PFSK-1 (cell line): ENCODE data around the gene FER.

Source experiments
- POLR2AphosphoS5 ChIP-seq: IDR thresholded peaks from 2 replicates; pipeline ENCODE4 v1.6.1; 2012; ENCODE audit warnings: low read depth, mild to moderate bottlenecking, control low read depth, low read length, moderate library complexity
- REST ChIP-seq, 2 experiments: IDR thresholded peaks; 2 replicates each; pipeline versions ENCODE4 v1.6.1 to v1.8.0; 2011 to 2012; ENCODE audit warnings: low read depth in 2 of 2, low read length in 2 of 2, control low read depth in 1 of 2, inconsistent platforms in 1 of 2, mild to moderate bottlenecking in 1 of 2, moderate library complexity in 1 of 2; ENCODE audit not compliant: insufficient read depth in 1 of 2
- TAF1 ChIP-seq: IDR thresholded peaks from 2 replicates; pipeline ENCODE4 v1.6.1; 2012; ENCODE audit warnings: low read length, control low read depth, borderline replicate concordance; ENCODE audit not compliant: insufficient read depth

GRCh38 chr5:109006129-109006528, 258.4 kb downstream of the FER start:
- no peak for TF ChIP-seq TAF1
- no peak for TF ChIP-seq REST (IDR thresholded peaks at IDR 0.05; ENCODE audit: insufficient read depth in 1 of 2, low read depth in 2 of 2, low read length in 2 of 2)
- no peak for TF ChIP-seq POLR2AphosphoS5
